Nucleus accumbens (tissue), 56 donors: Measurements from ENCODE around the gene TEKT5.
"Not testable (repeated sequence)": the region's sequence is repeated elsewhere in the genome, so short reads cannot be mapped to it uniquely, and the experiment has no call there.

ENCODE experiments used
- DNase-seq, 56 donors: peaks; one replicate each; lab custom pipeline; 2025; lab: John Stamatoyannopoulos, UW

The TEKT5 gene

GRCh38 chr16:10662212-10662611, 32.5 kb downstream of the TEKT5 start:
- DNase-seq: no peak

GRCh38 chr16:10661737-10662136, 33.0 kb downstream of the TEKT5 start:
- no peak for DNase-seq

GRCh38 chr16:10660950-10661635, 33.6 kb downstream of the TEKT5 start:
- DNase-seq: no peak

- no peak for DNase-seq
Observed at GRCh38 chr16:10658943-10659342, 35.8 kb downstream of the TEKT5 start.

- DNase-seq: no peak
Observed at GRCh38 chr16:10657925-10658324, 36.8 kb downstream of the TEKT5 start.

- no peak for DNase-seq
Observed at GRCh38 chr16:10656618-10657017, 38.1 kb downstream of the TEKT5 start.

GRCh38 chr16:10655415-10655977, 39.2 kb downstream of the TEKT5 start:
- DNase-seq: no peak

GRCh38 chr16:10654592-10655414, 39.9 kb downstream of the TEKT5 start:
- DNase-seq: no peak

- DNase-seq: peak in 3 of 56 donors; percentile 0 to 14 (median 7)
Observed at GRCh38 chr16:10652730-10653590, 41.8 kb downstream of the TEKT5 start.

GRCh38 chr16:10649098-10649497, 45.6 kb downstream of the TEKT5 start:
- DNase-seq: not testable (repeated sequence)

- DNase-seq: no peak
Observed at GRCh38 chr16:10647721-10648296, 46.9 kb downstream of the TEKT5 start.

- DNase-seq: no peak
Observed at GRCh38 chr16:10647264-10647720, 47.4 kb downstream of the TEKT5 start.

GRCh38 chr16:10646581-10647263, 48.0 kb downstream of the TEKT5 start:
- no peak for DNase-seq

GRCh38 chr16:10646228-10646580, 48.5 kb downstream of the TEKT5 start:
- DNase-seq: no peak

GRCh38 chr16:10644092-10644491, 50.6 kb downstream of the TEKT5 start:
- DNase-seq: no peak

- no peak for DNase-seq
Observed at GRCh38 chr16:10642964-10643363, 51.8 kb downstream of the TEKT5 start.

GRCh38 chr16:10641953-10642949, 52.5 kb downstream of the TEKT5 start:
- DNase-seq: no peak

GRCh38 chr16:10641555-10641952, 53.2 kb downstream of the TEKT5 start:
- DNase-seq: no peak
